H1 (cell line): ENCODE measurements around the gene RAP2A. TPM values are rescaled to one million over a fixed set of nuclear protein-coding genes. Genes with fewer than 3 reads are reported as not detected.

Experiments used
- BRCA1 ChIP-seq: IDR thresholded peaks from 2 replicates; pipeline ENCODE4 v1.6.1; 2012; ENCODE audit warnings: low read depth, low read length, improper control_type of control experiment
- GTF2F1 ChIP-seq: IDR thresholded peaks from 2 replicates; pipeline ENCODE4 v1.6.1; 2012; ENCODE audit warnings: low read depth, low read length, improper control_type of control experiment, borderline replicate concordance
- SRF ChIP-seq: IDR thresholded peaks from 2 replicates; pipeline ENCODE4 v1.6.1; 2011; ENCODE audit warnings: mild to moderate bottlenecking, low read depth, low read length, moderate library complexity
- polyA plus RNA-seq, 7 experiments: library from polyadenylated mRNA; depleted of rRNA in 3 of 7; stranded (reverse) in 5 of 7; unstranded in 2 of 7; fragments of >200 nt in 5 of 7; fragments of 200-250 nt in 2 of 7; gene quantifications; 1 replicate in 5 of 7; 2 replicates in 1 of 7; 4 replicates in 1 of 7; pipeline versions ENCODE4 v1.2.1 to v1.2.3, GENCODE V29; 2011 to 2013; ENCODE audit warnings: missing spikeins in 2 of 7, mixed read lengths in 2 of 7
- total RNA-seq: library from RNA; stranded (reverse); fragmentation: NEBNext Ultra II Directional; extraction: Animal tissue kit (Norgen Biotek cat#: 25700); gene quantifications from 2 replicates; pipeline ENCODE4 v1.2.1, GENCODE V29; 2021

Gene RAP2A
- total and polyA plus RNA-seq, 2 of the 8 experiments (the other 6 are each of a cell fraction or from before 2014, with no cell fraction given), result 8.4 to 43.4 TPM

DNA sequence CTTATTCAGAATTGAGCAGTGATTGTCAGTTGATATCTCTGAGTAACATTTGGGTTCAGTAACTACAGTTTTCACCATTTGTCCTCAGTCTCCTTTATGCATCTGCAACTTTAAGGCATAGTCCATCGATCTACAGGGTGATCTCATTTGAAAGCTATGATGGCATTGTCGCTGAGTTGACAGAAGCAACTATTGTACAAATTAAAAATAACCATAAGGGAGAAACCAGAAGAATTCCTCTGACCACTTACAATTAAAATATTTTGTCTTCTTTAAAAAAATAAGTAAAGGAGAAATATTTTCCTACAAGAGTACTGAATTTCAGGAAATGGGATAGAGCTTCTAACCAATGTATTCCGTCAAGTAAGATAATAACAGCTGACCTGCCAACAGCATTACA lies 30.6 kb downstream of the RAP2A start (continued):
- TF ChIP-seq SRF, result no peak
- TF ChIP-seq GTF2F1, result no peak
- no peak for TF ChIP-seq BRCA1
- TF ChIP-seq, all 59 proteins: peak for 0
